GM06990 (cell line): Measurements from ENCODE around the gene USH1C.
A peak's percentile ranks its signal among the peaks of the same experiment; 100 is the strongest.

Experiments used
- DNase-seq: peaks from one replicate; pipeline ENCODE4 v3.0.0-alpha.2; 2011; ENCODE audit not compliant: insufficient read length; ENCODE audit errors: extremely low read depth
- H3K27me3 ChIP-seq: replicated peaks from 2 replicates; pipeline ENCODE4 v1.6.0; 2011; ENCODE audit warnings: low read length; ENCODE audit not compliant: control insufficient read depth, insufficient read depth
- H3K36me3 ChIP-seq: 2 replicates; pipeline ENCODE4 v1.5.1; 2011; ENCODE audit warnings: low read length; ENCODE audit not compliant: control insufficient read depth, insufficient read depth
- H3K4me3 ChIP-seq: replicated peaks from 2 replicates; pipeline ENCODE4 v1.5.1; 2011; ENCODE audit warnings: low read depth, mild to moderate bottlenecking, control low read depth, low read length
- TF ChIP-seq, protein P1 (sequence below): IDR thresholded peaks from 2 replicates; pipeline ENCODE4 v1.5.1; 2011; ENCODE audit warnings: low read length, control low read depth, mild to moderate bottlenecking, inconsistent platforms; ENCODE audit not compliant: insufficient read depth, poor library complexity, severe bottlenecking

The USH1C gene

DNA sequence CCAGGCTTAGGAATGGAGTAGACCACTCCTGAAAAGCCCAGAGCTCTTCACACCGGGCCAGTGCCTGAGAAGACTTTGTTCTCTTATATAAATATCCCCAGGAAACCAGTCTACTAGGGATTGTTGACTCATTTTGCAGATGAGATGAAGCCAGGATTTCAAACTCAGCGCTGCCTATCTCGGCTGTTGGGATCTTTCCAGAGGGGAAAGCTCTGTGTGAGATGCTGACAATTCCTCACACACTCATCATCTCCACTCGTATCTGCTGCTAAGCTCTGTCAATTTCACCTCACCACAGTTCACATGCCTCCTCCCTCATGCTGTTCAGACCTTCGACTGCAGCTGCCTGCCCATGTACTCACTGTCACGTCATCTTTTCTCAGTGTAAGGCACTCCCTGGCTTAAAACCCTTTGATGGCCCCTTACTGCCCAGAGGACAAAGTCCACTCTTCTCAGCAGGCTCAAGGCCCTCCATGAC lies 12.5 kb downstream of the USH1C start:
- Histone ChIP-seq H3K36me3 (no peaks in the 10 kb centered on the region), H3K27me3 (peaks cover 3% of the 10 kb centered on the region), H3K4me3 (no peak overlapping the region)
- no peak for DNase-seq
- TF ChIP-seq, protein P1, sequence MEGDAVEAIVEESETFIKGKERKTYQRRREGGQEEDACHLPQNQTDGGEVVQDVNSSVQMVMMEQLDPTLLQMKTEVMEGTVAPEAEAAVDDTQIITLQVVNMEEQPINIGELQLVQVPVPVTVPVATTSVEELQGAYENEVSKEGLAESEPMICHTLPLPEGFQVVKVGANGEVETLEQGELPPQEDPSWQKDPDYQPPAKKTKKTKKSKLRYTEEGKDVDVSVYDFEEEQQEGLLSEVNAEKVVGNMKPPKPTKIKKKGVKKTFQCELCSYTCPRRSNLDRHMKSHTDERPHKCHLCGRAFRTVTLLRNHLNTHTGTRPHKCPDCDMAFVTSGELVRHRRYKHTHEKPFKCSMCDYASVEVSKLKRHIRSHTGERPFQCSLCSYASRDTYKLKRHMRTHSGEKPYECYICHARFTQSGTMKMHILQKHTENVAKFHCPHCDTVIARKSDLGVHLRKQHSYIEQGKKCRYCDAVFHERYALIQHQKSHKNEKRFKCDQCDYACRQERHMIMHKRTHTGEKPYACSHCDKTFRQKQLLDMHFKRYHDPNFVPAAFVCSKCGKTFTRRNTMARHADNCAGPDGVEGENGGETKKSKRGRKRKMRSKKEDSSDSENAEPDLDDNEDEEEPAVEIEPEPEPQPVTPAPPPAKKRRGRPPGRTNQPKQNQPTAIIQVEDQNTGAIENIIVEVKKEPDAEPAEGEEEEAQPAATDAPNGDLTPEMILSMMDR, result no peak

GRCh38 chr11:17531071-17531600 lies 13.1 kb downstream of the USH1C start:
- no peak overlapping the region for H3K4me3 ChIP-seq
- DNase-seq, result no peak
- H3K27me3 ChIP-seq, result peaks cover 2% of the 10 kb centered on the region
- TF ChIP-seq, protein P1, result no peak
- no peaks in the 10 kb centered on the region for H3K36me3 ChIP-seq

DNA sequence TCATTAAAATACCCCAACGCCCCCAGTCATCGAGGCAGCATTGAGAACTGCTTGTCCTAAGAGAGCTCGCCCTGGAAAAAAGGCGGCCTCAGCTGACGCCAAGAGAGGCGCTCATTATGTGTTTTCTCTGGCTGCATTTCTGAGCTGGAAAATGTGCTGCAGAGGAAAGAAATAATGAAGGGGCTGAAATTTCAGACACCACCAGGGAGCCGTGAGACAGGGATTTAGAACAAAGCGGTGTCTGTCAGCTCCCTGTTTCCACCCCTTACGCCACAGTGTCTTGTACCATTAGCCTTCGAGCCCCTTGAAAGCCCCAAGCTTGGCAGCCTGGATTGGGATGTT lies 14.4 kb downstream of the USH1C start:
- Histone ChIP-seq H3K4me3 (no peak overlapping the region), H3K27me3 (peaks cover 2% of the 10 kb centered on the region; the same call in 1 of the 2 replicates), H3K36me3 (no peaks in the 10 kb centered on the region)
- DNase-seq, result no peak
- TF ChIP-seq, protein P1, result no peak

DNA sequence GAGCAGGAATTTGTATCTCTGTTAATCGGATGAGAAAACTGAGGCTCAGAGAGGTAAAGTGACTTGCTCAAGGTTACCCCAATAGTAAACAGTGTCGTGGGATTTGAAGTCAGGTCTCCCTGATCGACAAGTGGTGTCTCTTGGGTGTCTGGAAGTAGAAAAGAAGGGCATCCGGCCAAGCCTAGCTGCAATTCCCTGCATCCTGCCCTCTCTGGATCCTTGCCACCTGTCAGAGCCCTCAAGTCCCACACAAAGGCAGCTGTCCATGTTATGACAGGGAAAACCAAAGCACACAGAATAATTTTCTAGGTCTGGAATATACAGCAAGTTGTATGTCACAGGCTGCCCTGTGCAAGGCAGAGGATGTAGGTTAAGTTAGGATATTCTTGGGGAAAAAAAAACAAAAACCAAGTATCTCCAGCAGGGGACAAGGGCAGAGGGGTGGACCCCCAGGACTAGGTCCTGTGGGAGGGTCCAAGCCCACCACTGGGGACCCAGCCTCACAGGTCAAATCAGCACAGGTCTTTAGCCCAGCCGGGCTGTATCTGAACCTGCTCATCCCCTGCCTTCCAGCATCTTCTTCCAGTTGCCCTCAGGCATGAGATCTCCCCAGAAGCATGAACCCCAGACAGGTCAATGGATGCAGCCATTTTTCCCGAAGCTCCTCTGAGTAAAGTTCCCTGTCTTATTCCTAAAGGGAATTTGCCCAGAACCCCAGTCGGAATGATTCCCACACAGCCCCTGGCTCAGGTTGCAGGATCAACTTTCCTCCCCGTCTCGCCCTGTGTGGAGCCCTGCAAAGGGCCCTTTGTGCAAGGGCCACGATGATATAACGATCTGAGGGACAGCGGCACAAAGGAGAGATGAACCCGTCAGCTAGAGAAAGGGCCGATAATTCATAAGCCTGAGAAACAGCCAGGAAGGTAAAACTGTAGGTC lies 15.0 kb downstream of the USH1C start:
- H3K27me3 ChIP-seq, result peaks cover 2% of the 10 kb centered on the region; the same call in 1 of the 2 replicates

GRCh38 chr11:17528181-17528691 lies 16.0 kb downstream of the USH1C start:
- peaks cover 2% of the 10 kb centered on the region; the same call in 1 of the 2 replicates for H3K27me3 ChIP-seq
- TF ChIP-seq, protein P1, result peak; percentile 86
- no peak overlapping the region for H3K4me3 ChIP-seq
- peak; percentile 25 for DNase-seq
- H3K36me3 ChIP-seq, result no peaks in the 10 kb centered on the region

More for the DNA sequence above, 15.0 kb downstream of the USH1C start:
- TF ChIP-seq, protein P1, result no peak
- DNase-seq, result no peak
- H3K4me3 ChIP-seq, result no peak overlapping the region
- H3K36me3 ChIP-seq, result no peaks in the 10 kb centered on the region
